IMR-90 (cell line): ENCODE measurements around the gene TGFA. TPM values are rescaled to one million over a fixed set of nuclear protein-coding genes. Genes with fewer than 3 reads are reported as not detected.

Source experiments
- ATAC-seq: fragments of 200-7000 bp; cut with Tn5 transposase; 2 replicates; pipeline ENCODE4 v1.9.1; 2020; ENCODE audit warnings: low read depth, mild to moderate bottlenecking, moderate library complexity
- BruUV-seq: library from RNA; stranded (reverse); fragments of 400-500 nt; replicated peaks from 2 replicates; lab custom pipeline; 2021; lab: Mats Ljungman, UMichigan
- CTCF ChIA-PET: fragments of 300-600 bp; formaldehyde crosslinking; extraction: SDS; loops from one replicate; lab custom pipeline; 2021; ENCODE audit warnings: antibody characterized with exemption; lab: Yijun Ruan, JAX
- POLR2A ChIA-PET: fragments of 300-600 bp; sonication (Branson Sonifier 250); formaldehyde crosslinking; loops from one replicate; lab custom pipeline; 2022; ENCODE audit warnings: antibody characterized with exemption; ENCODE audit not compliant: unreplicated experiment; lab: Charles Lee
- DNase-seq: peaks from one replicate; pipeline ENCODE4 v3.0.0; 2013
- H2AFZ ChIP-seq: replicated peaks from 2 replicates; pipeline ENCODE3; 2013; ENCODE audit warnings: low read length, mild to moderate bottlenecking; ENCODE audit not compliant: poor library complexity
- H2AK5ac ChIP-seq: 2 replicates; pipeline ENCODE4 v1.6.1; 2013; ENCODE audit warnings: low read depth, low read length, inconsistent platforms
- H2AK9ac ChIP-seq: replicated peaks from 2 replicates; pipeline ENCODE3; 2013; ENCODE audit warnings: mild to moderate bottlenecking, low read depth, low read length, moderate library complexity; ENCODE audit not compliant: poor library complexity
- H2BK120ac ChIP-seq: 2 replicates; pipeline ENCODE4 v1.6.1; 2013; ENCODE audit warnings: low read depth, low read length, inconsistent platforms
- H2BK15ac ChIP-seq: 3 replicates; pipeline ENCODE4 v1.6.1; 2013; ENCODE audit warnings: low read depth, low read length, inconsistent platforms
- H2BK20ac ChIP-seq: 2 replicates; pipeline ENCODE4 v1.6.1; 2013; ENCODE audit warnings: low read depth, mild to moderate bottlenecking, inconsistent platforms, low read length, moderate library complexity
- H2BK5ac ChIP-seq: 2 replicates; pipeline ENCODE4 v1.6.1; 2013; ENCODE audit warnings: mild to moderate bottlenecking, low read depth, low read length, inconsistent platforms; ENCODE audit not compliant: poor library complexity, severe bottlenecking
- H3K14ac ChIP-seq: replicated peaks from 2 replicates; pipeline ENCODE4 v1.6.1; 2013; ENCODE audit warnings: low read depth, low read length, inconsistent platforms
- H3K18ac ChIP-seq: 2 replicates; pipeline ENCODE4 v1.6.1; 2013; ENCODE audit warnings: low read depth, low read length, control low read depth
- H3K23ac ChIP-seq: 2 replicates; pipeline ENCODE4 v1.6.1; 2013; ENCODE audit warnings: low read depth, low read length, inconsistent platforms
- H3K27ac ChIP-seq: 2 replicates; pipeline ENCODE4 v1.5.1; 2013; ENCODE audit warnings: mild to moderate bottlenecking, control low read depth, low read length; ENCODE audit not compliant: insufficient read depth
- H3K27me3 ChIP-seq: 2 replicates; pipeline ENCODE4 v1.6.1; 2013; ENCODE audit warnings: low read length; ENCODE audit not compliant: control insufficient read depth, insufficient read depth
- H3K36me3 ChIP-seq: 2 replicates; pipeline ENCODE4 v1.6.1; 2013; ENCODE audit warnings: low read length, mixed read lengths; ENCODE audit not compliant: control insufficient read depth, insufficient read depth
- H3K4ac ChIP-seq: 2 replicates; pipeline ENCODE4 v1.6.1; 2013; ENCODE audit warnings: low read depth, low read length, inconsistent platforms
- H3K4me1 ChIP-seq: 2 replicates; pipeline ENCODE4 v1.6.1; 2013; ENCODE audit warnings: low read length, mixed read lengths; ENCODE audit not compliant: control insufficient read depth, insufficient read depth
- H3K4me2 ChIP-seq: 2 replicates; pipeline ENCODE4 v1.6.1; 2013; ENCODE audit warnings: low read depth, mild to moderate bottlenecking, control low read depth, low read length, moderate library complexity
- H3K4me3 ChIP-seq: 2 replicates; pipeline ENCODE4 v1.5.1; 2013; ENCODE audit warnings: low read depth, mild to moderate bottlenecking, control low read depth, low read length, moderate library complexity; ENCODE audit not compliant: insufficient read depth
- H3K56ac ChIP-seq: 2 replicates; pipeline ENCODE4 v1.6.1; 2013; ENCODE audit warnings: low read length, inconsistent platforms; ENCODE audit not compliant: insufficient read depth; ENCODE audit errors: extremely low read depth
- H3K79me1 ChIP-seq, 2 experiments: 2 replicates each; pipeline ENCODE4 v1.6.1; 2013; ENCODE audit warnings: low read length in 2 of 2, inconsistent platforms in 1 of 2, low read depth in 1 of 2
- H3K9ac ChIP-seq: 2 replicates; pipeline ENCODE4 v1.6.1; 2013; ENCODE audit warnings: low read depth, low read length, control low read depth
- H3K9me1 ChIP-seq: 2 replicates; pipeline ENCODE4 v1.6.1; 2013; ENCODE audit warnings: low read length, inconsistent platforms; ENCODE audit not compliant: insufficient read depth
- H3K9me3 ChIP-seq: 2 replicates; pipeline ENCODE4 v1.6.1; 2013; ENCODE audit warnings: low read length; ENCODE audit not compliant: control insufficient read depth, insufficient read depth
- H4K20me1 ChIP-seq: 2 replicates; pipeline ENCODE4 v1.6.1; 2013; ENCODE audit warnings: low read length, inconsistent platforms; ENCODE audit not compliant: insufficient read depth
- H4K5ac ChIP-seq: 2 replicates; pipeline ENCODE4 v1.6.1; 2013; ENCODE audit warnings: mild to moderate bottlenecking, low read depth, low read length, control low read depth
- H4K8ac ChIP-seq, 2 experiments: 2 replicates each; pipeline ENCODE4 v1.6.1; 2013; ENCODE audit warnings: low read depth in 2 of 2, low read length in 2 of 2, control low read depth in 1 of 2, inconsistent platforms in 1 of 2
- H4K91ac ChIP-seq: 2 replicates; pipeline ENCODE4 v1.6.1; 2013; ENCODE audit warnings: low read depth, low read length, inconsistent platforms; ENCODE audit not compliant: insufficient read depth
- BHLHE40 ChIP-seq: fragments of 150-350 bp; IDR thresholded peaks from 2 replicates; pipeline ENCODE4 v1.6.1; 2016; ENCODE audit warnings: mild to moderate bottlenecking, low read depth, low read length
- CEBPB ChIP-seq: IDR thresholded peaks from 2 replicates; pipeline ENCODE4 v1.6.1; 2012; ENCODE audit warnings: low read depth, low read length, improper control_type of control experiment
- CHD1 ChIP-seq: IDR thresholded peaks from 2 replicates; pipeline ENCODE4 v1.6.1; 2012; ENCODE audit warnings: low read depth, low read length, improper control_type of control experiment
- CTCF ChIP-seq: conservative IDR thresholded peaks from 2 replicates; pipeline ENCODE4 v1.5.1; 2012; ENCODE audit warnings: mild to moderate bottlenecking, low read depth, low read length, improper control_type of control experiment
- ELK1 ChIP-seq: fragments of 150-350 bp; IDR thresholded peaks from 2 replicates; pipeline ENCODE4 v1.6.1; 2016; ENCODE audit warnings: low read depth, mild to moderate bottlenecking, low read length, moderate library complexity, borderline replicate concordance
- FOS ChIP-seq: fragments of 150-350 bp; IDR thresholded peaks from 2 replicates; pipeline ENCODE4 v1.6.1; 2016; ENCODE audit warnings: low read depth, low read length
- MAFK ChIP-seq: IDR thresholded peaks from 2 replicates; pipeline ENCODE4 v1.6.1; 2012; ENCODE audit warnings: low read depth, low read length, improper control_type of control experiment
- MAZ ChIP-seq: IDR thresholded peaks from 2 replicates; pipeline ENCODE4 v1.6.1; 2012; ENCODE audit warnings: low read depth, mild to moderate bottlenecking, low read length, improper control_type of control experiment, moderate library complexity, borderline replicate concordance
- MXI1 ChIP-seq: IDR thresholded peaks from 2 replicates; pipeline ENCODE4 v1.6.1; 2012; ENCODE audit warnings: low read depth, mild to moderate bottlenecking, low read length, moderate library complexity, borderline replicate concordance
- NFE2L2 ChIP-seq: fragments of 150-350 bp; IDR thresholded peaks from 2 replicates; pipeline ENCODE4 v1.6.1; 2016; ENCODE audit warnings: low read depth, mild to moderate bottlenecking, low read length
- POLR2A ChIP-seq: IDR thresholded peaks from 2 replicates; pipeline ENCODE4 v1.6.1; 2012; ENCODE audit warnings: mild to moderate bottlenecking, low read depth, low read length
- RAD21 ChIP-seq: IDR thresholded peaks from 2 replicates; pipeline ENCODE4 v1.6.1; 2012; ENCODE audit warnings: low read length, improper control_type of control experiment
- RCOR1 ChIP-seq: IDR thresholded peaks from 2 replicates; pipeline ENCODE4 v1.6.1; 2012; ENCODE audit warnings: mild to moderate bottlenecking, low read length, improper control_type of control experiment; ENCODE audit not compliant: insufficient replicate concordance
- RFX5 ChIP-seq: IDR thresholded peaks from 2 replicates; pipeline ENCODE4 v1.8.0; 2012; ENCODE audit warnings: low read depth, mild to moderate bottlenecking, low read length, moderate library complexity
- SMC3 ChIP-seq: fragments of 150-350 bp; IDR thresholded peaks from 2 replicates; pipeline ENCODE4 v1.6.1; 2016; ENCODE audit warnings: low read depth, mild to moderate bottlenecking, antibody characterized with exemption, low read length, moderate library complexity
- USF2 ChIP-seq: fragments of 150-350 bp; IDR thresholded peaks from 2 replicates; pipeline ENCODE4 v1.6.1; 2017; ENCODE audit warnings: mild to moderate bottlenecking, antibody characterized with exemption, low read length, low read depth
- WGBS, 2 experiments: methylation state at CpG; one replicate each; pipeline versions ENCODE4 v1.1.5 to v1.1.7; 2013; ENCODE audit warnings: missing lambda C conversion rate in 2 of 2; ENCODE audit not compliant: insufficient read length in 1 of 2; ENCODE audit errors: extremely low coverage in 2 of 2; 5-methylcytosine and 5-hydroxymethylcytosine counted together
- dilution Hi-C: fragments of 300-500 bp; cut with HindIII; formaldehyde crosslinking; loops from one replicate; pipeline ENCODE4 v1.14.3; 2018; ENCODE audit warnings: low sequenced_read_pairs; ENCODE audit not compliant: unreplicated experiment
- in situ Hi-C: fragments of 300-500 bp; cut with MboI; formaldehyde crosslinking; loops from 3 replicates; pipeline ENCODE4 v1.14.3; 2019; ENCODE audit warnings: low sequenced_read_pairs, inconsistent platforms, mixed read lengths
- intact Hi-C: fragments of 100-400 bp; cut with micrococcal nuclease; formaldehyde crosslinking; loops from 2 replicates; pipeline ENCODE4 v1.10.0; 2022
- polyA plus RNA-seq, 3 experiments: library from polyadenylated mRNA; depleted of rRNA; stranded (reverse); fragments of >200 nt; gene quantifications; 2 replicates each; pipeline ENCODE4 v1.2.3, GENCODE V29; 2012; ENCODE audit warnings: low replicate concordance in 1 of 3
- total RNA-seq: library from RNA; depleted of rRNA; stranded (reverse); fragments of >200 nt; gene quantifications from 2 replicates; pipeline ENCODE4 v1.2.3, GENCODE V29; 2012

Gene TGFA
- total and polyA plus RNA-seq, 2 of the 4 experiments (the other 2 are of a cell fraction) = not detected

GRCh38 chr2:70558195-70558808 lies 4.7 kb upstream of the TGFA start:
- no peak overlapping the region for H2BK5ac ChIP-seq
- no peak overlapping the region for H2AFZ ChIP-seq
- H2BK20ac ChIP-seq = no peak overlapping the region
- no peaks in the 10 kb centered on the region for H3K9me3 ChIP-seq
- BruUV-seq = no TSS peak
- no peak overlapping the region for H3K23ac ChIP-seq
- H3K18ac ChIP-seq = no peak overlapping the region
- no peak overlapping the region for H2BK120ac ChIP-seq
- no peak overlapping the region for H3K14ac ChIP-seq
- 0 out of 2 replicates have a peak, but pooled peaks cover 3% of the 10 kb centered on the region for H3K4me1 ChIP-seq
- H3K9ac ChIP-seq = no peak overlapping the region
- no peak overlapping the region for H3K4me2 ChIP-seq
- TF ChIP-seq MAZ (no peak), ELK1 (no peak), NFE2L2 (no peak), CTCF (no peak), FOS (no peak), MAFK (no peak), RFX5 (no peak), USF2 (no peak), CHD1 (no peak), RAD21 (no peak), SMC3 (no peak), RCOR1 (no peak), BHLHE40 (no peak), CEBPB (no peak), MXI1 (no peak), POLR2A (no peak)
- no peak overlapping the region for H2AK9ac ChIP-seq
- no peak overlapping the region for H2BK15ac ChIP-seq
- H3K79me1 ChIP-seq = no peaks in the 10 kb centered on the region
- H4K20me1 ChIP-seq = no peaks in the 10 kb centered on the region
- no peak overlapping the region for H3K4me3 ChIP-seq
- WGBS, 2 experiments = no CpG with 5 or more reads among the region's 5 CpGs
- intact Hi-C loops (no loop called here), dilution Hi-C loops (no loop called here), in situ Hi-C loops (no loop called here)
- H4K91ac ChIP-seq = no peak overlapping the region
- CTCF ChIA-PET = no interaction called here
- no peaks in the 10 kb centered on the region for H3K9me1 ChIP-seq
- DNase-seq (no peak), ATAC-seq (no peak)
- H3K4ac ChIP-seq = no peak overlapping the region
- no peak overlapping the region for H3K56ac ChIP-seq
- no peak overlapping the region for H2AK5ac ChIP-seq
- H4K8ac ChIP-seq = no peak overlapping the region
- H4K5ac ChIP-seq = no peak overlapping the region
- POLR2A ChIA-PET = no interaction called here
- no peaks in the 10 kb centered on the region for H3K36me3 ChIP-seq
- peaks cover 30% of the 10 kb centered on the region for H3K27me3 ChIP-seq
- H3K27ac ChIP-seq = no peak overlapping the region
